ENCODE measurements around the gene ITPR1. TPM values are rescaled to one million over a fixed set of nuclear protein-coding genes. Genes with fewer than 3 reads are reported as not detected.

Gene ITPR1
- total RNA-seq, 1 donor = 16.4 TPM

DNA sequence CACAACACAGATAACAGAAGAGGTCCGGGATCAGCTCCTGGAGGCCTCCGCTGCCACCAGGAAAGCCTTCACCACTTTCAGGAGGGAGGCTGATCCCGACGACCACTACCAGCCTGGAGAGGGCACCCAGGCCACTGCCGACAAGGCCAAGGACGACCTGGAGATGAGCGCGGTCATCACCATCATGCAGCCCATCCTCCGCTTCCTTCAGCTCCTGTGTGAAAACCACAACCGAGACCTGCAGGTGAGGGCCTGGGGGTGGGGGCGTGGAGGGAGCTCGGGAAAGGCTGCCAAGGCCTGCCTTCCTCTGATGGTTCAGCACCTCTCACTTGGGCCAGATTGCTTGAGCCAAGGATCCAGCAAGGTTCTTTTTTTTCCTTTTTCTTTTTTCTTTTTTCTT, 275.4 kb downstream of the ITPR1 start:
- TF ChIP-seq, protein P1, sequence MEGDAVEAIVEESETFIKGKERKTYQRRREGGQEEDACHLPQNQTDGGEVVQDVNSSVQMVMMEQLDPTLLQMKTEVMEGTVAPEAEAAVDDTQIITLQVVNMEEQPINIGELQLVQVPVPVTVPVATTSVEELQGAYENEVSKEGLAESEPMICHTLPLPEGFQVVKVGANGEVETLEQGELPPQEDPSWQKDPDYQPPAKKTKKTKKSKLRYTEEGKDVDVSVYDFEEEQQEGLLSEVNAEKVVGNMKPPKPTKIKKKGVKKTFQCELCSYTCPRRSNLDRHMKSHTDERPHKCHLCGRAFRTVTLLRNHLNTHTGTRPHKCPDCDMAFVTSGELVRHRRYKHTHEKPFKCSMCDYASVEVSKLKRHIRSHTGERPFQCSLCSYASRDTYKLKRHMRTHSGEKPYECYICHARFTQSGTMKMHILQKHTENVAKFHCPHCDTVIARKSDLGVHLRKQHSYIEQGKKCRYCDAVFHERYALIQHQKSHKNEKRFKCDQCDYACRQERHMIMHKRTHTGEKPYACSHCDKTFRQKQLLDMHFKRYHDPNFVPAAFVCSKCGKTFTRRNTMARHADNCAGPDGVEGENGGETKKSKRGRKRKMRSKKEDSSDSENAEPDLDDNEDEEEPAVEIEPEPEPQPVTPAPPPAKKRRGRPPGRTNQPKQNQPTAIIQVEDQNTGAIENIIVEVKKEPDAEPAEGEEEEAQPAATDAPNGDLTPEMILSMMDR (IDR thresholded peaks at IDR 0.05; ENCODE audit: insufficient read depth, low read depth, low read length) = no peak
- no peak overlapping the region for H3K4me3 ChIP-seq (ENCODE audit: low read depth, low read length)
- no peak for DNase-seq (ENCODE audit: low read depth)

- TF ChIP-seq, protein P1 (IDR thresholded peaks at IDR 0.05; ENCODE audit: insufficient read depth, low read depth, low read length) = no peak
- no peak overlapping the region for H3K4me3 ChIP-seq (ENCODE audit: low read depth, low read length)
- no peak for DNase-seq (ENCODE audit: low read depth)
These were observed 277.4 kb downstream of the ITPR1 start for GRCh38 chr3:4770561-4770960.

DNA sequence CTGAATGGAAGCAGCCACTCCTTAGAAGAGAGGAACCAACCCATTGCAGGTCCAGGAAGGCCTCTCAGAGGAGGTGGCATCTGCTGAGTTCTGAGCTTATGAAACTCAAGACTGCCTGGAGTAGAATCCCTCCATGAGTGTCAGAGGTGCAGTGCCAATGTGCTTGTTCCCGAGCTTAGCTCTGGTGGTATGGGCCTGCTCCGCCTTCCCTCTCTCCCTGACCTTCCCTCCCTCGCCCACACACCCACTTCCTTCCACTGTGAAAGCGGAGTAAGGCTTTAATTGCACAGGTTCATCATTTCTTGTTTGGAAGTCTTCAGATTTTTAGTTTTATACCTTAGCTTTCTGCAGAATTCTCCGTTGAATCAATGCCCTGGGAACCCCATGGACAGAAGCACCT, 278.1 kb downstream of the ITPR1 start:
- no peak for DNase-seq (ENCODE audit: low read depth)
- TF ChIP-seq, protein P1 (IDR thresholded peaks at IDR 0.05; ENCODE audit: insufficient read depth, low read depth, low read length) = no peak
- no peak overlapping the region for H3K4me3 ChIP-seq (ENCODE audit: low read depth, low read length)

GRCh38 chr3:4772171-4772804, 279.1 kb downstream of the ITPR1 start:
- TF ChIP-seq, protein P1 (IDR thresholded peaks at IDR 0.05; ENCODE audit: insufficient read depth, low read depth, low read length) = no peak
- DNase-seq (ENCODE audit: low read depth) = peak; percentile 94
- no peak overlapping the region for H3K4me3 ChIP-seq (ENCODE audit: low read depth, low read length)

DNA sequence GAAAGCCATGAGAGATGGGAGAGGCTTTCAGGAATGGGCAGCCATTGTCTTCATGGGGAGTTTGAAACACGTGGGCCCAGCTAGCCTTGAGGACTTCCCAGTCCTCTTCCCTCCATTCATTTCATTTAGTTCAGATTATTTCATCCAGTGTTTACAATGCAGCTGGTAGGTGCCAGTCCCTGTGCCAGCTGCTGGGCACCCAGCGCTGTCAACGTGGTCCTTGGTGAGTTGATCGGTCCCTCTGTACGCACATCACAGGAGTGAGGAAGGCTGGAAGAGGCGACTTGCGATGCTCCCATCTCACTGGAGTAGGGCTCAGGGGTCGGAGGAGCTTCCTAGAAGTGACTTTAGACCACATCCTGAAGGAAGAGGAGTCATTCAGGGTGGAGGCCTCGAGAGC, 279.7 kb downstream of the ITPR1 start:
- DNase-seq (ENCODE audit: low read depth) = no peak
- TF ChIP-seq, protein P1 (IDR thresholded peaks at IDR 0.05; ENCODE audit: insufficient read depth, low read depth, low read length) = no peak

GRCh38 chr3:4773583-4773982, 280.4 kb downstream of the ITPR1 start:
- no peak overlapping the region for H3K4me3 ChIP-seq (ENCODE audit: low read depth, low read length)
- TF ChIP-seq, protein P1 (IDR thresholded peaks at IDR 0.05; ENCODE audit: insufficient read depth, low read depth, low read length) = no peak
- no peak for DNase-seq (ENCODE audit: low read depth)

More for the DNA sequence above, 279.7 kb downstream of the ITPR1 start:
- no peak overlapping the region for H3K4me3 ChIP-seq (ENCODE audit: low read depth, low read length)

GRCh38 chr3:4774531-4774930, 281.4 kb downstream of the ITPR1 start:
- no peak for DNase-seq (ENCODE audit: low read depth)
- H3K4me3 ChIP-seq (ENCODE audit: low read depth, low read length) = no peak overlapping the region
- TF ChIP-seq, protein P1 (IDR thresholded peaks at IDR 0.05; ENCODE audit: insufficient read depth, low read depth, low read length) = no peak

Data from fibroblast of villous mesenchyme (primary cell).